ENCODE measurements around the gene THPO.

DNA sequence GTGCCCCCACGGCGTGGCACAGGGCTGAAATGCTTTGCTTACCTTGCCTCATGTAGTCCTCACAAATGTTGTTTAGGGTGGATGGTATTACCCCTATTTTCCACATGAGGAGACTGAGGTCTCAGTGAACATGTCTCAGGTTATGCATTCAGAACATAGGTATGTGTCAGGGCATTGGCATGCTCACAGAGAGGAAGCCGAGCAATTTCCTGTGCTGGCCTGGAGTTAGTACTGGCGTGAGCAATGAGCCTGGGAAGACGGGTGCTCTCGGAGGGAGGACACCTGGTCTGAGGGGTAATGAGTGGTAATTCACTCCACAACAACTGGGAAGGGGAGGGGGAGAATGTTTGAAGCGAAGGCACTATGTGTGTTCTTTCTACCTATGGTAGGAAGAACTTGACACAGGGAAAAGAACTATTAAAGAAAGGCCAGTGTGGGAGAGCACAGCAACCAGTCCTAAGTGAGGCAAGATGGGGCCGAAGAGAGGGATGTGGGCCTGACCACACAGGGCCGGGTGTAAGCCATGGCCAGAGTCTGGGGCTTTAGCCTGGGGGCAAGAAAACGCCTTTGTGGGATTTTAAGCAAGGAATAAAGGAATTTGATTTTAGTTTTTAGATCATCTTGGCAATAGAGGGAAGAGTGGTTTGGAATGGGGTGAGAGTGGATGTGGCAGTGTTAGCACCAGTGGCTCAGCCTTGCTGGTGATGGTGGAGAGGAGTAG is 45.5 kb downstream of the THPO start:
- TF ChIP-seq, protein P1, sequence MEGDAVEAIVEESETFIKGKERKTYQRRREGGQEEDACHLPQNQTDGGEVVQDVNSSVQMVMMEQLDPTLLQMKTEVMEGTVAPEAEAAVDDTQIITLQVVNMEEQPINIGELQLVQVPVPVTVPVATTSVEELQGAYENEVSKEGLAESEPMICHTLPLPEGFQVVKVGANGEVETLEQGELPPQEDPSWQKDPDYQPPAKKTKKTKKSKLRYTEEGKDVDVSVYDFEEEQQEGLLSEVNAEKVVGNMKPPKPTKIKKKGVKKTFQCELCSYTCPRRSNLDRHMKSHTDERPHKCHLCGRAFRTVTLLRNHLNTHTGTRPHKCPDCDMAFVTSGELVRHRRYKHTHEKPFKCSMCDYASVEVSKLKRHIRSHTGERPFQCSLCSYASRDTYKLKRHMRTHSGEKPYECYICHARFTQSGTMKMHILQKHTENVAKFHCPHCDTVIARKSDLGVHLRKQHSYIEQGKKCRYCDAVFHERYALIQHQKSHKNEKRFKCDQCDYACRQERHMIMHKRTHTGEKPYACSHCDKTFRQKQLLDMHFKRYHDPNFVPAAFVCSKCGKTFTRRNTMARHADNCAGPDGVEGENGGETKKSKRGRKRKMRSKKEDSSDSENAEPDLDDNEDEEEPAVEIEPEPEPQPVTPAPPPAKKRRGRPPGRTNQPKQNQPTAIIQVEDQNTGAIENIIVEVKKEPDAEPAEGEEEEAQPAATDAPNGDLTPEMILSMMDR (IDR thresholded peaks at IDR 0.05): no peak
- TF ChIP-seq POLR2A (IDR thresholded peaks at IDR 0.05) (no peak), EP300 (IDR thresholded peaks at IDR 0.05) (no peak)

Data from stomach (tissue), 4 donors.